ENCODE data around the gene FGF22. TPM values are rescaled to one million over a fixed set of nuclear protein-coding genes. Genes with fewer than 3 reads are reported as not detected.

Gene FGF22
- total and polyA plus RNA-seq, 2 of the 13 experiments (the other 11 are each of a cell fraction or from before 2014, with no cell fraction given) = 0.24 TPM; not detected in 1

DNA sequence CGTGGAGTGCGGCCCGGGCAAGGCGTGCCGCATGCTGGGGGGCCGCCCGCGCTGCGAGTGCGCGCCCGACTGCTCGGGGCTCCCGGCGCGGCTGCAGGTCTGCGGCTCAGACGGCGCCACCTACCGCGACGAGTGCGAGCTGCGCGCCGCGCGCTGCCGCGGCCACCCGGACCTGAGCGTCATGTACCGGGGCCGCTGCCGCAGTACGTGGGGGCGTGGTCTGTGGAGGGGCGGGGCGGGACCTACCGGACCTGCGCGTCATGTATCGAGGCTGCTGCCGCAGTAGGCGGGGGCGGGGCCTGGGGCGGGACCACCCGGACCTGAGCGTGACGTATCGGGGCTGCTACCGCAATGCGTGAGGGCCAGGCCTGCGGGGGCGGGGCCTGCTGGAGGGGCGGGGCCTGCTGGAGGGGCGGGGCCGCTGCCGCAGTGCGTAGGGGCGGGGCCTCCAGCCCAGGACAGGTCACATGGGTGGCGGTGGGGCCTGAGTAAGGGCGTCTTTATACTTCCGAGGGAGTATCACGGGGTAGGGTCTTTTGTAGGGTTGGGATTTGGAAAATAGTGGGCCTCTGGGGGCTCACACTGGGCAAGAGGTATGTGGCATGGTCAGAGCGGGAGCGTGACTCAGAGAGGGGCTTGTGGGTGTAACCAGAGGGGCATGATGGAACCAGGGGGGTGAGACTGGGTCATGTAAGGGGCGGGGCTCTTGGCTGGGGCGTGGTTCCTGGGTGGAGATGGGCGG lies 40.8 kb downstream of the FGF22 start (continued):
- TF ChIP-seq ZBTB33 (CRISPR knock-in tag; IDR thresholded peaks at IDR 0.05) (no peak), MATR3 (CRISPR knock-in tag; IDR thresholded peaks at IDR 0.05) (no peak), ZFX (CRISPR knock-in tag; IDR thresholded peaks at IDR 0.05; ENCODE audit: low read depth) (peak; percentile 84; the same call in 1 of the 2 replicates), ZBTB7A (CRISPR knock-in tag; IDR thresholded peaks at IDR 0.05) (0 out of 2 replicates have a peak, but pooled peaks have one; percentile 29), HHEX (CRISPR knock-in tag; IDR thresholded peaks at IDR 0.05) (no peak), NR0B2 (CRISPR knock-in tag; IDR thresholded peaks at IDR 0.05) (no peak), ZNF496 (CRISPR knock-in tag; IDR thresholded peaks at IDR 0.05; ENCODE audit: insufficient replicate concordance) (no peak), ZNF883 (CRISPR knock-in tag; IDR thresholded peaks at IDR 0.05; ENCODE audit: not compliant biosample characterization) (no peak), ELF1 (CRISPR knock-in tag; IDR thresholded peaks at IDR 0.05) (no peak), ZBTB3 (CRISPR knock-in tag; IDR thresholded peaks at IDR 0.05; ENCODE audit: borderline replicate concordance, low read depth) (no peak), ZNF766 (CRISPR knock-in tag; IDR thresholded peaks at IDR 0.05; ENCODE audit: borderline replicate concordance) (no peak), NFE2L2 (IDR thresholded peaks at IDR 0.05; ENCODE audit: low read length) (no peak), ZNF597 (CRISPR knock-in tag; IDR thresholded peaks at IDR 0.05) (no peak), SCMH1 (CRISPR knock-in tag; IDR thresholded peaks at IDR 0.05; ENCODE audit: borderline replicate concordance) (no peak), ZNF17 (CRISPR knock-in tag; IDR thresholded peaks at IDR 0.05) (no peak), ZNF24 (IDR thresholded peaks at IDR 0.05) (no peak), FOXO1 (CRISPR knock-in tag; IDR thresholded peaks at IDR 0.05) (peak; percentile 10; the same call in 1 of the 2 replicates), SIN3A (IDR thresholded peaks at IDR 0.05; ENCODE audit: borderline replicate concordance, low read depth, low read length) (peak; percentile 24; the same call in 1 of the 2 replicates), RBM22 (optimal IDR thresholded peaks at IDR 0.05; ENCODE audit: low read length) (no peak), ZNF121 (CRISPR knock-in tag; IDR thresholded peaks at IDR 0.05) (no peak), ATF1 (CRISPR knock-in tag; IDR thresholded peaks at IDR 0.05) (no peak), ZEB1 (IDR thresholded peaks at IDR 0.05; ENCODE audit: insufficient replicate concordance, low read depth) (no peak), HMGXB4 (CRISPR knock-in tag; IDR thresholded peaks at IDR 0.05; ENCODE audit: borderline replicate concordance in 1 of 2, low read depth in 1 of 2) (peak in 1 of 2 experiments; percentile 73; a peak in 1 of 4 replicates), PHF20 (CRISPR knock-in tag; IDR thresholded peaks at IDR 0.05) (no peak), PRMT3 (CRISPR knock-in tag; IDR thresholded peaks at IDR 0.05; ENCODE audit: borderline replicate concordance, low read depth) (no peak), ZSCAN22 (CRISPR knock-in tag; IDR thresholded peaks at IDR 0.05) (no peak)
